Esophagus muscularis mucosa (tissue), 4 donors: ENCODE data around the gene SPSB1. TPM values are rescaled to one million over a fixed set of nuclear protein-coding genes. Genes with fewer than 3 reads are reported as not detected.
A peak's percentile ranks its signal among the peaks of the same experiment; 100 is the strongest.

Source experiments
- DNase-seq: peaks from one replicate; pipeline ENCODE4 v3.0.0-alpha.2; 2017; ENCODE audit errors: extremely low spot score
- H3K27ac ChIP-seq, 4 donors: fragments of 200-600 bp; sonication (generic); replicated peaks in 1 of 4; 1 replicate in 3 of 4; 2 replicates in 1 of 4; pipeline ENCODE4 v1.5.1; 2016 to 2019; ENCODE audit warnings: mild to moderate bottlenecking in 1 of 4
- H3K27me3 ChIP-seq, 4 donors: fragments of 200-600 bp; sonication (generic); one replicate each; pipeline versions ENCODE4 v1.5.1 to v1.6.0; 2016 to 2019
- H3K36me3 ChIP-seq, 4 donors: fragments of 200-600 bp; sonication (generic); one replicate each; pipeline ENCODE4 v1.5.1; 2016 to 2019
- H3K4me1 ChIP-seq, 4 donors: fragments of 200-600 bp; sonication (generic); one replicate each; pipeline ENCODE4 v1.5.1; 2016 to 2019
- H3K4me3 ChIP-seq, 4 donors: fragments of 200-600 bp; sonication (generic); 1 replicate in 2 of 4; 2 replicates in 2 of 4; pipeline ENCODE4 v1.5.1; 2016 to 2019; ENCODE audit warnings: mild to moderate bottlenecking in 4 of 4, moderate library complexity in 1 of 4
- H3K9me3 ChIP-seq, 4 donors: fragments of 200-600 bp; sonication (generic); 1 replicate in 3 of 4; 2 replicates in 1 of 4; pipeline ENCODE4 v1.5.1; 2016 to 2019
- CTCF ChIP-seq, 3 experiments: fragments of 200-600 bp in 2 of 3; fragments of 450-650 bp in 1 of 3; sonication (generic) in 2 of 3; IDR thresholded peaks; one replicate each; pipeline ENCODE4 v1.5.1; 2017 to 2019; ENCODE audit warnings: antibody characterized with exemption in 3 of 3, mild to moderate bottlenecking in 2 of 3, moderate library complexity in 1 of 3
- EP300 ChIP-seq: sonication (generic); formaldehyde crosslinking; IDR thresholded peaks from one replicate; pipeline ENCODE4 v1.6.1; 2017; ENCODE audit warnings: antibody characterized with exemption
- POLR2A ChIP-seq: fragments of 450-650 bp; IDR thresholded peaks from one replicate; pipeline ENCODE4 v1.6.1; 2017; ENCODE audit warnings: antibody characterized with exemption, moderate library complexity, mild to moderate bottlenecking, low read depth
- POLR2AphosphoS5 ChIP-seq, 2 donors: sonication (generic); formaldehyde crosslinking; IDR thresholded peaks; one replicate each; pipeline ENCODE4 v1.6.1; 2017; ENCODE audit warnings: antibody characterized with exemption in 2 of 2
- WGBS: methylation state at CpG from one replicate; pipeline ENCODE4 v1.1.5; 2018; 5-methylcytosine and 5-hydroxymethylcytosine counted together
- intact Hi-C: fragments of 100-400 bp; cut with DNase I; formaldehyde crosslinking; loops from one replicate; pipeline ENCODE4 v1.15.1; 2023
- total RNA-seq, 4 donors: library from RNA; depleted of rRNA; stranded (reverse); fragments of >200 nt; gene quantifications; one replicate each; pipeline versions ENCODE4 v1.1.0 to v1.2.1, GENCODE V29; 2016

The SPSB1 gene
- total RNA-seq, 4 donors from 2014 or later: 61.0 to 104 (median 97.4) TPM

- Histone ChIP-seq H3K27me3 (no peaks in the 10 kb centered on the region), H3K36me3 (peaks cover 0 to 13% (median 4%) of the 10 kb centered on the region in 4 donors), H3K4me1 (peaks cover 32 to 100% (median 100%) of the 10 kb centered on the region in 4 donors), H3K27ac (peak overlapping the region; percentile 80 to 87 (median 84)), H3K9me3 (no peaks in the 10 kb centered on the region), H3K4me3 (peak overlapping the region in 1 of 4 donors; percentile 9)
- no peak for TF ChIP-seq EP300
- TF ChIP-seq POLR2A: no peak
- TF ChIP-seq POLR2AphosphoS5 (IDR thresholded peaks at IDR 0.05): peak in 1 of 2 donors; percentile 34
- TF ChIP-seq CTCF (IDR thresholded peaks at IDR 0.05): no peak
- intact Hi-C loops: no loop called here
- no peak for DNase-seq
- 60% methylated on average over 16 of the region's 20 CpGs for WGBS
Measured at GRCh38 chr1:9315411-9316079, 22.9 kb downstream of the SPSB1 start.

GRCh38 chr1:9316080-9316444 lies 23.4 kb downstream of the SPSB1 start:
- peaks cover 37 to 100% (median 100%) of the 10 kb centered on the region in 4 donors for H3K4me1 ChIP-seq
- H3K4me3 ChIP-seq: no peak overlapping the region
- no peak for DNase-seq
- peaks cover 0 to 13% (median 4%) of the 10 kb centered on the region in 4 donors for H3K36me3 ChIP-seq
- H3K27me3 ChIP-seq: no peaks in the 10 kb centered on the region
- no peak for TF ChIP-seq CTCF (IDR thresholded peaks at IDR 0.05)
- TF ChIP-seq POLR2A: no peak
- no peak for TF ChIP-seq EP300
- no peak for TF ChIP-seq POLR2AphosphoS5 (IDR thresholded peaks at IDR 0.05)
- WGBS: 40% methylated on average over 4 of the region's 7 CpGs
- H3K9me3 ChIP-seq: no peaks in the 10 kb centered on the region
- peak overlapping the region; percentile 80 to 87 (median 84) for H3K27ac ChIP-seq
- intact Hi-C loops: no loop called here

- H3K4me1 ChIP-seq: peaks cover 40 to 100% (median 100%) of the 10 kb centered on the region in 4 donors
- no peaks in the 10 kb centered on the region for H3K27me3 ChIP-seq
- no peak for TF ChIP-seq EP300
- TF ChIP-seq POLR2A: no peak
- no peak for TF ChIP-seq POLR2AphosphoS5 (IDR thresholded peaks at IDR 0.05)
- TF ChIP-seq CTCF (IDR thresholded peaks at IDR 0.05): no peak
- H3K9me3 ChIP-seq: no peaks in the 10 kb centered on the region
- 92% methylated on average over 19 of the region's 24 CpGs for WGBS
- DNase-seq: no peak
- intact Hi-C loops: no loop called here
- H3K4me3 ChIP-seq: no peak overlapping the region
- H3K27ac ChIP-seq: peak overlapping the region; percentile 80 to 87 (median 84)
- H3K36me3 ChIP-seq: peaks cover 0 to 13% (median 4%) of the 10 kb centered on the region in 4 donors
Measured at GRCh38 chr1:9316512-9316911, 23.8 kb downstream of the SPSB1 start.

- 90% methylated on average over 7 of the region's 7 CpGs for WGBS
- peaks cover 45 to 100% (median 100%) of the 10 kb centered on the region in 4 donors for H3K4me1 ChIP-seq
- no peak for TF ChIP-seq EP300
- H3K4me3 ChIP-seq: no peak overlapping the region
- no peaks in the 10 kb centered on the region for H3K9me3 ChIP-seq
- DNase-seq: no peak
- H3K27me3 ChIP-seq: no peaks in the 10 kb centered on the region
- H3K36me3 ChIP-seq: peaks cover 0 to 13% (median 4%) of the 10 kb centered on the region in 4 donors
- peak overlapping the region; percentile 80 to 87 (median 84) for H3K27ac ChIP-seq
- intact Hi-C loops: no loop called here
Measured at GRCh38 chr1:9317072-9317471, 24.4 kb downstream of the SPSB1 start.

- H3K4me3 ChIP-seq: peak overlapping the region; percentile 19 to 43 (median 27)
- intact Hi-C loops: no loop called here
- H3K36me3 ChIP-seq: peaks cover 0 to 13% (median 4%) of the 10 kb centered on the region in 4 donors
- no peaks in the 10 kb centered on the region for H3K9me3 ChIP-seq
- peaks cover 51 to 100% (median 100%) of the 10 kb centered on the region in 4 donors for H3K4me1 ChIP-seq
- no peak for DNase-seq
- peak overlapping the region; percentile 80 to 87 (median 84) for H3K27ac ChIP-seq
- no peaks in the 10 kb centered on the region for H3K27me3 ChIP-seq
- TF ChIP-seq POLR2A: no peak
- peak; percentile 60 to 77 for TF ChIP-seq POLR2AphosphoS5 (IDR thresholded peaks at IDR 0.05)
- no peak for TF ChIP-seq CTCF (IDR thresholded peaks at IDR 0.05)
- TF ChIP-seq EP300: peak; percentile 86
- WGBS: 25% methylated on average over 16 of the region's 28 CpGs
Measured at GRCh38 chr1:9317591-9318417, 25.1 kb downstream of the SPSB1 start.
